GM19023 (cell line): ENCODE data around the gene ADM.

Source experiments
- ATAC-seq: cut with Tn5 transposase; IDR thresholded peaks from one replicate; pipeline ENCODE4 v1.9.1; 2021; ENCODE audit warnings: mild to moderate bottlenecking, moderate library complexity; ENCODE audit not compliant: unreplicated experiment

ADM gene

GRCh38 chr11:10327254-10327653 lies 22.4 kb downstream of the ADM start:
- ATAC-seq = no peak

GRCh38 chr11:10328314-10329098 lies 23.6 kb downstream of the ADM start:
- no peak for ATAC-seq

GRCh38 chr11:10329356-10329755 lies 24.5 kb downstream of the ADM start:
- ATAC-seq = no peak

GRCh38 chr11:10329935-10330334 lies 25.1 kb downstream of the ADM start:
- no peak for ATAC-seq

- no peak for ATAC-seq
Measured at GRCh38 chr11:10331548-10332289, 26.8 kb downstream of the ADM start.

GRCh38 chr11:10333490-10333889 lies 28.6 kb downstream of the ADM start:
- ATAC-seq = no peak

- ATAC-seq = no peak
Measured at GRCh38 chr11:10338287-10338686, 33.4 kb downstream of the ADM start.

GRCh38 chr11:10348650-10349280 lies 43.9 kb downstream of the ADM start:
- no peak for ATAC-seq

- ATAC-seq = no peak
Measured at GRCh38 chr11:10349281-10349665, 44.4 kb downstream of the ADM start.

GRCh38 chr11:10349806-10350205 lies 44.9 kb downstream of the ADM start:
- ATAC-seq = no peak

- no peak for ATAC-seq
Measured at GRCh38 chr11:10350334-10350733, 45.5 kb downstream of the ADM start.

- no peak for ATAC-seq
Measured at GRCh38 chr11:10351435-10351764, 46.5 kb downstream of the ADM start.

GRCh38 chr11:10351765-10352641 lies 47.1 kb downstream of the ADM start:
- ATAC-seq = no peak

- no peak for ATAC-seq
Measured at GRCh38 chr11:10352921-10353550, 48.2 kb downstream of the ADM start.

GRCh38 chr11:10354389-10354788 lies 49.5 kb downstream of the ADM start:
- no peak for ATAC-seq

GRCh38 chr11:10355257-10355661 lies 50.4 kb downstream of the ADM start:
- no peak for ATAC-seq

- no peak for ATAC-seq
Measured at GRCh38 chr11:10356161-10356560, 51.3 kb downstream of the ADM start.
